IPS-18a (cell line): ENCODE data around the gene PGAM4.
"Not testable (repeated sequence)": the region's sequence is repeated elsewhere in the genome, so short reads cannot be mapped to it uniquely, and the experiment has no call there.

ENCODE experiments used
- H3K27ac ChIP-seq: one replicate; pipeline ENCODE4 v1.5.1; 2013; ENCODE audit warnings: low read length
- H3K27me3 ChIP-seq: one replicate; pipeline ENCODE4 v1.6.1; 2013; ENCODE audit warnings: mild to moderate bottlenecking, low read length; ENCODE audit not compliant: control insufficient read depth, insufficient read depth
- H3K36me3 ChIP-seq: one replicate; pipeline ENCODE4 v1.6.1; 2013; ENCODE audit warnings: low read depth, low read length; ENCODE audit not compliant: control insufficient read depth
- H3K4me1 ChIP-seq: one replicate; pipeline ENCODE4 v1.6.1; 2013; ENCODE audit warnings: low read depth, low read length; ENCODE audit not compliant: control insufficient read depth
- H3K4me3 ChIP-seq: one replicate; pipeline ENCODE4 v1.5.1; 2013; ENCODE audit warnings: low read length
- H3K9ac ChIP-seq: one replicate; pipeline ENCODE4 v1.6.1; 2013; ENCODE audit warnings: mild to moderate bottlenecking, low read length, moderate library complexity
- H3K9me3 ChIP-seq: one replicate; pipeline ENCODE4 v1.6.1; 2013; ENCODE audit warnings: low read depth, low read length; ENCODE audit not compliant: control insufficient read depth

The PGAM4 gene

DNA sequence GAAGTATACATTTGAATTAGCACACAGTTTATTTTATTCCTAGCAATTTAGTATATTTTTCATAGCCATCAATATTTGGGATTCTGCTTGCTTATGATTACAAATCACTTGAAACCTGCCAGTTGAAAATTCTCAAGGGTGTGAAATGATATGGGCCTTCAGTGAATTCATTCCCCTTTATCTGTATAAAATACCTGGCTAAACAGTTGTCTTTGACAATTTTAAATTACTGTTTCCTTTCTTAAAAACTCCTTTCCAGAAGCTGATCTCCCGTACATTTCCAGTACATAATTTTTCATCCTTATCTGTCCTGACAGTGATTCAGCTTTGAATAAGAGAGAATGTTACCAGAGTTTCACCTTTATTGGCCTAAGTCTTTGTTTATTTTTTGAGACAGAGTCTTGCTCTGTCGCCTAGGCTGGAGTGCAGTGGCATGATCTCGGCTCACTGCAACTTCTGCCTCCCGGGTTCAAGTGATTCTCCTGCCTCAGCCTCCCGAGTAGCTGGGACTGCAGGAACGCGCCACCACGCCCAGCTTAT lies 45.0 kb downstream of the PGAM4 start:
- Histone ChIP-seq H3K36me3 (no peaks in the 10 kb centered on the region), H3K9ac (no peak overlapping the region), H3K9me3 (peaks cover 5% of the 10 kb centered on the region), H3K27ac (no peak overlapping the region), H3K4me1 (no peaks in the 10 kb centered on the region), H3K4me3 (no peak overlapping the region), H3K27me3 (no peaks in the 10 kb centered on the region)

- H3K27me3 ChIP-seq = no peaks in the 10 kb centered on the region
- peaks cover 5% of the 10 kb centered on the region for H3K9me3 ChIP-seq
- no peak overlapping the region for H3K9ac ChIP-seq
Observed at GRCh38 chrX:77922787-77923186, 46.7 kb downstream of the PGAM4 start.

GRCh38 chrX:77919370-77919769 lies 50.1 kb downstream of the PGAM4 start:
- not testable (repeated sequence) for H3K36me3 ChIP-seq, H3K4me1 ChIP-seq, H3K27me3 ChIP-seq, H3K4me3 ChIP-seq, H3K9me3 ChIP-seq, H3K9ac ChIP-seq, H3K27ac ChIP-seq

More at GRCh38 chrX:77922787-77923186, 46.7 kb downstream of the PGAM4 start:
- Histone ChIP-seq H3K4me1 (no peaks in the 10 kb centered on the region), H3K36me3 (no peaks in the 10 kb centered on the region), H3K4me3 (no peak overlapping the region), H3K27ac (no peak overlapping the region)

DNA sequence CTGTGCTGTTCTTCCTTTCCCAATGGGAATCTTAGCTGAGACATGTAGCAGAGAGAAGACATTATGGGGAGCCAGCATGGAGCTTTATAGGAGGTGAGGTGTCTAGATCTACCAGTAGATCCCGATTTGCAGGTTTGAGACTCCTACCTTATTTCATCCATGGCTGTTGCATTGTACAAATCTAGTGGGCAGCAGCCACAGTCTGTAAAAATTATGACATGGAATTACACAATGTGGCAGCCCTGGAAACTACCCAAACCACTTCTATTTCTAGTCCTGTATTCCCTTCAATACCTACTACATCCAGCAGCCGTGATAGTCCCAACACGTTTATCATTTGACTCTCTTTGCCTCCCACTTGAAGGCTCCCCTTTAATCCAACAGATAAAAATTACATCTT lies 50.9 kb downstream of the PGAM4 start:
- H3K27me3 ChIP-seq = no peaks in the 10 kb centered on the region
- H3K27ac ChIP-seq = no peak overlapping the region

More for the DNA sequence above, 50.9 kb downstream of the PGAM4 start:
- H3K36me3 ChIP-seq = no peaks in the 10 kb centered on the region
- H3K4me1 ChIP-seq = no peaks in the 10 kb centered on the region
- H3K4me3 ChIP-seq = no peak overlapping the region
- peaks cover 5% of the 10 kb centered on the region for H3K9me3 ChIP-seq
- H3K9ac ChIP-seq = no peak overlapping the region
